Measurements from ENCODE around the gene COL15A1. TPM values are rescaled to one million over a fixed set of nuclear protein-coding genes. Genes with fewer than 3 reads are reported as not detected.

The COL15A1 gene
- total RNA-seq, 1 experiment from 2014 or later = not detected

DNA sequence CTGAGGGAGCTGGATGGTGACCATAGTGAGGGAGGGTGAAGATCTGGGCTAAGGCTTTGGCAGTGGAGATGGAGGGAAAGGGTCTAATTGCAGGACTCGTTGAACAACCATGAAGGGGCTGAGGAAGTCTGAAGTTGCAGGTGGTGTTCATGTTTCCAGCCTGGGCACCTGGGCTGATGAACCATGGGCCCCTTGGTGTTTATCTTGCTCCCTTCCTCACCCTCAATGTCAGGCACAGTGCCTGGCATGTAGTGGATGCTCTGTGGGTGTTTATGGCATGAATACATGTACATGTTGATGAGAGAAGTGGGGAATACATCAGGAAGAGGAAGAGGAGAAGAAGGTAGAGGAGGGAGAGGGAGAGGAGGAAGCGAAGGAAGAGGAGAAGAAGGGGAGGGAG lies 31.3 kb upstream of the COL15A1 start:
- Histone ChIP-seq H3K9me3 (ENCODE audit: control insufficient read depth, low read depth, low read length) (no peaks in the 10 kb centered on the region), H3K79me1 (ENCODE audit: insufficient read depth, low read depth, low read length, poor library complexity, severe bottlenecking) (no peaks in the 10 kb centered on the region), H3K18ac (ENCODE audit: insufficient read length, low read depth, low read length) (no peak overlapping the region), H4K20me1 (ENCODE audit: control insufficient read depth, insufficient read depth, insufficient read length) (no peaks in the 10 kb centered on the region), H4K91ac (ENCODE audit: insufficient read length, low read depth, low read length) (no peak overlapping the region), H3K14ac (ENCODE audit: insufficient read depth, low read length) (no peak overlapping the region), H2BK5ac (ENCODE audit: insufficient read length, low read length) (no peak overlapping the region), H2BK20ac (ENCODE audit: low read depth, low read length, poor library complexity, severe bottlenecking) (no peak overlapping the region), H3K27ac (ENCODE audit: insufficient read length, low read depth, low read length) (no peak overlapping the region), H2AK5ac (ENCODE audit: insufficient read length, low read length) (no peak overlapping the region), H3K4me2 (ENCODE audit: insufficient read depth, insufficient read length, low read length) (no peak overlapping the region), H3K9ac (ENCODE audit: extremely low read depth, insufficient read length, low read length) (no peak overlapping the region), H3K4me1 (ENCODE audit: insufficient read depth, low read length) (no peaks in the 10 kb centered on the region; the same call in 1 of the 2 replicates), H3T11ph (ENCODE audit: low read length) (no peak overlapping the region), H4K8ac (replicated peaks; ENCODE audit: insufficient read length, low read depth, low read length) (no peak overlapping the region), H2BK120ac (ENCODE audit: low read depth, low read length, poor library complexity, severe bottlenecking) (no peak overlapping the region), H3K79me2 (ENCODE audit: insufficient read depth, low read length) (no peaks in the 10 kb centered on the region), H3K56ac (ENCODE audit: insufficient read length, low read depth, low read length) (no peak overlapping the region), H3K27me3 (ENCODE audit: insufficient read depth, low read length) (no peaks in the 10 kb centered on the region), H4K5ac (ENCODE audit: insufficient read length, low read depth, low read length) (no peak overlapping the region), H2BK12ac (ENCODE audit: insufficient read length, low read depth, low read length) (no peak overlapping the region), H2AFZ (ENCODE audit: low read length) (no peak overlapping the region), H3K23me2 (ENCODE audit: insufficient read length, low read depth, low read length, poor library complexity, severe bottlenecking) (no peaks in the 10 kb centered on the region), H3K23ac (ENCODE audit: insufficient read length, low read depth, low read length) (no peak overlapping the region), H3K4ac (ENCODE audit: low read depth, low read length) (no peak overlapping the region), H2BK15ac (ENCODE audit: low read depth, low read length) (no peak overlapping the region)
- no peaks in the 10 kb centered on the region for H3K36me3 Mint-ChIP-seq (ENCODE audit: insufficient read depth in 1 of 3, low read depth in 3 of 3)
- no CpG with 5 or more reads among the region's 2 CpGs for WGBS (ENCODE audit: extremely low coverage, insufficient read length, low lambda C conversion rate)
- peaks cover 6 to 7% of the 10 kb centered on the region in 2 experiments for H3K4me1 Mint-ChIP-seq
- TF ChIP-seq, protein P1, sequence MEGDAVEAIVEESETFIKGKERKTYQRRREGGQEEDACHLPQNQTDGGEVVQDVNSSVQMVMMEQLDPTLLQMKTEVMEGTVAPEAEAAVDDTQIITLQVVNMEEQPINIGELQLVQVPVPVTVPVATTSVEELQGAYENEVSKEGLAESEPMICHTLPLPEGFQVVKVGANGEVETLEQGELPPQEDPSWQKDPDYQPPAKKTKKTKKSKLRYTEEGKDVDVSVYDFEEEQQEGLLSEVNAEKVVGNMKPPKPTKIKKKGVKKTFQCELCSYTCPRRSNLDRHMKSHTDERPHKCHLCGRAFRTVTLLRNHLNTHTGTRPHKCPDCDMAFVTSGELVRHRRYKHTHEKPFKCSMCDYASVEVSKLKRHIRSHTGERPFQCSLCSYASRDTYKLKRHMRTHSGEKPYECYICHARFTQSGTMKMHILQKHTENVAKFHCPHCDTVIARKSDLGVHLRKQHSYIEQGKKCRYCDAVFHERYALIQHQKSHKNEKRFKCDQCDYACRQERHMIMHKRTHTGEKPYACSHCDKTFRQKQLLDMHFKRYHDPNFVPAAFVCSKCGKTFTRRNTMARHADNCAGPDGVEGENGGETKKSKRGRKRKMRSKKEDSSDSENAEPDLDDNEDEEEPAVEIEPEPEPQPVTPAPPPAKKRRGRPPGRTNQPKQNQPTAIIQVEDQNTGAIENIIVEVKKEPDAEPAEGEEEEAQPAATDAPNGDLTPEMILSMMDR (conservative IDR thresholded peaks at IDR 0.05) = no peak
- H3K27me3 Mint-ChIP-seq (ENCODE audit: low read depth) = no peaks in the 10 kb centered on the region; the same call in 1 of the 2 replicates
- DNase-seq = peak; percentile 5
- no peak overlapping the region for H3K27ac Mint-ChIP-seq
- H3K9me3 Mint-ChIP-seq = no peaks in the 10 kb centered on the region
- no peak overlapping the region for H3K4me3 Mint-ChIP-seq
